Suprapubic skin (tissue), 3 donors: ENCODE data around the gene C17orf78.

Source experiments
- POLR2A ChIP-seq, 2 donors: fragments of 450-650 bp; IDR thresholded peaks; one replicate each; pipeline ENCODE4 v1.6.1; 2017; ENCODE audit warnings: antibody characterized with exemption in 2 of 2, mild to moderate bottlenecking in 2 of 2, moderate library complexity in 2 of 2
- TF ChIP-seq, protein P1 (sequence below), 2 donors: fragments of 200-600 bp in 1 of 2; fragments of 450-650 bp in 1 of 2; sonication (generic) in 1 of 2; IDR thresholded peaks; one replicate each; pipeline ENCODE4 v1.5.1; 2016 to 2019; ENCODE audit warnings: antibody characterized with exemption in 2 of 2, mild to moderate bottlenecking in 1 of 2, moderate library complexity in 1 of 2

- TF ChIP-seq, protein P1, sequence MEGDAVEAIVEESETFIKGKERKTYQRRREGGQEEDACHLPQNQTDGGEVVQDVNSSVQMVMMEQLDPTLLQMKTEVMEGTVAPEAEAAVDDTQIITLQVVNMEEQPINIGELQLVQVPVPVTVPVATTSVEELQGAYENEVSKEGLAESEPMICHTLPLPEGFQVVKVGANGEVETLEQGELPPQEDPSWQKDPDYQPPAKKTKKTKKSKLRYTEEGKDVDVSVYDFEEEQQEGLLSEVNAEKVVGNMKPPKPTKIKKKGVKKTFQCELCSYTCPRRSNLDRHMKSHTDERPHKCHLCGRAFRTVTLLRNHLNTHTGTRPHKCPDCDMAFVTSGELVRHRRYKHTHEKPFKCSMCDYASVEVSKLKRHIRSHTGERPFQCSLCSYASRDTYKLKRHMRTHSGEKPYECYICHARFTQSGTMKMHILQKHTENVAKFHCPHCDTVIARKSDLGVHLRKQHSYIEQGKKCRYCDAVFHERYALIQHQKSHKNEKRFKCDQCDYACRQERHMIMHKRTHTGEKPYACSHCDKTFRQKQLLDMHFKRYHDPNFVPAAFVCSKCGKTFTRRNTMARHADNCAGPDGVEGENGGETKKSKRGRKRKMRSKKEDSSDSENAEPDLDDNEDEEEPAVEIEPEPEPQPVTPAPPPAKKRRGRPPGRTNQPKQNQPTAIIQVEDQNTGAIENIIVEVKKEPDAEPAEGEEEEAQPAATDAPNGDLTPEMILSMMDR (IDR thresholded peaks at IDR 0.05), result no peak
- TF ChIP-seq POLR2A (IDR thresholded peaks at IDR 0.05), result no peak
These were observed 12.5 kb downstream of the C17orf78 start for GRCh38 chr17:37388266-37388665.
